Activated CD4-positive, alpha-beta T cell treated with anti-CD3 and anti-CD28 coated beads, Interleukin-2, amount 10 ng/mL, durations not matched to agents 7 days and 5 days (primary cell): ENCODE data around the gene XIRP1. TPM values are rescaled to one million over a fixed set of nuclear protein-coding genes. Genes with fewer than 3 reads are reported as not detected.

ENCODE experiments used
- CTCF ChIA-PET: fragments of 350-600 bp; sonication (Branson Sonifier 250); formaldehyde crosslinking; loops from one replicate; lab custom pipeline; 2021; ENCODE audit warnings: antibody characterized with exemption; lab: Charles Lee
- POLR2A ChIA-PET: fragments of 350-600 bp; sonication (Branson Sonifier 250); formaldehyde crosslinking; loops from one replicate; lab custom pipeline; 2021; ENCODE audit warnings: antibody characterized with exemption; lab: Charles Lee
- DNase-seq: peaks from one replicate; pipeline ENCODE4 v3.0.0-alpha.2; 2020
- H3K27ac Mint-ChIP-seq: one replicate; pipeline ENCODE4 v1.8.0; 2021; ENCODE audit warnings: mild to moderate bottlenecking, moderate library complexity, mixed read lengths
- H3K27me3 Mint-ChIP-seq: one replicate; pipeline ENCODE4 v1.8.0; 2021; ENCODE audit warnings: mixed read lengths
- H3K36me3 Mint-ChIP-seq: one replicate; pipeline ENCODE4 v1.8.0; 2021; ENCODE audit warnings: low read depth, mixed read lengths
- H3K4me1 Mint-ChIP-seq: one replicate; pipeline ENCODE4 v1.8.0; 2021; ENCODE audit warnings: mixed read lengths
- H3K4me3 Mint-ChIP-seq: one replicate; pipeline ENCODE4 v1.8.0; 2021; ENCODE audit warnings: mild to moderate bottlenecking, moderate library complexity, mixed read lengths
- H3K9me3 Mint-ChIP-seq: one replicate; pipeline ENCODE4 v1.8.0; 2021; ENCODE audit warnings: mixed read lengths
- total RNA-seq, 2 experiments: library from RNA; stranded (reverse); gene quantifications; one replicate each; pipeline ENCODE4 v1.2.3, GENCODE V29; 2021

XIRP1 gene
- total RNA-seq, 2 experiments from 2014 or later: not detected

DNA sequence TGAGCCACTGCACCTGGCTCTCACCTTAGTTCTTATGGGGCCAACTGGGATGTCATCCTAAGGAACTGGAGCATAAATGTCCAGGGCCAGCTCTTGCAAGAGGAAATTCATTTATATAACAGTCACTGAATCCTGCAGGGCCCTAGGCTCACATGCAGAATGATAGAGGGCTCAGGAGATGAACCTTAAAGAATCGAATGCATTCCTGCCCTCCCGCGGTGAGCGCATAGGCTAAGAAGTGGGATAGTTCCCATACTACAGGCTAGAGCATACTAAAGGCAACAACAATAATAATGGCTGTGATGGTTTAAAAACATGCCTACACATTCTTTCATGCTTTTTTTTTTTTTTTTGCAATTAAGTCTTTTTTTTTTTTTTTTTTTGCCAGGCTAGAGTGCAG is 21.9 kb downstream of the XIRP1 start:
- Mint-ChIP-seq H3K9me3 (no peaks in the 10 kb centered on the region), H3K4me3 (no peak overlapping the region), H3K27ac (no peak overlapping the region), H3K36me3 (no peaks in the 10 kb centered on the region), H3K4me1 (peaks cover 7% of the 10 kb centered on the region), H3K27me3 (no peaks in the 10 kb centered on the region)
- ChIA-PET POLR2A (no interaction called here), CTCF (interaction anchor here (4.1 kb wide), 1 partner anchor 12 kb away, joined by 30 read pairs; no protein-coding TSS in a partner anchor)
- no peak for DNase-seq

DNA sequence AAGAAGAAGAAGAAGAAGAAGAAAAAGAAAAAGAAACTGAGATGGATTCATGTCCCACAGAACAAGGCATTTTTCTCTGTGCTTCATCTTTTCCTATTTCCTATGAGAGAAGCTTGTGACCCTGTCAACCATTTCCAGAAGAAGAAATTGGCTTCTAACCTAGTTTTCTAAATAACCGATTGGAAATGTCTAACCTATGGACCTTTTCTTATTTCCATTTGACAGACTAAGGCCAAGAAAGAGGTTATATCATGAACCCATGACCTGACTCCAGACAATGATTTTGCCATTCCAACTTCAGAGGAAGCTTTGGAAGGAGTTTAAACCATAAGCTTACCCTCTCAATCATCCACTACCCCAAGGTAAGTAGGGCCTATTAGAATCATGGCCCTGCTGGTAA is 22.7 kb downstream of the XIRP1 start:
- no peaks in the 10 kb centered on the region for H3K9me3 Mint-ChIP-seq
- H3K36me3 Mint-ChIP-seq: no peaks in the 10 kb centered on the region
- H3K27ac Mint-ChIP-seq: no peak overlapping the region
- no peak overlapping the region for H3K4me3 Mint-ChIP-seq
- DNase-seq: no peak
- ChIA-PET CTCF (interaction anchor here (4.1 kb wide), 1 partner anchor 11 kb away, joined by 30 read pairs; no protein-coding TSS in a partner anchor), POLR2A (no interaction called here)
- peaks cover 9% of the 10 kb centered on the region for H3K4me1 Mint-ChIP-seq
- no peaks in the 10 kb centered on the region for H3K27me3 Mint-ChIP-seq

DNA sequence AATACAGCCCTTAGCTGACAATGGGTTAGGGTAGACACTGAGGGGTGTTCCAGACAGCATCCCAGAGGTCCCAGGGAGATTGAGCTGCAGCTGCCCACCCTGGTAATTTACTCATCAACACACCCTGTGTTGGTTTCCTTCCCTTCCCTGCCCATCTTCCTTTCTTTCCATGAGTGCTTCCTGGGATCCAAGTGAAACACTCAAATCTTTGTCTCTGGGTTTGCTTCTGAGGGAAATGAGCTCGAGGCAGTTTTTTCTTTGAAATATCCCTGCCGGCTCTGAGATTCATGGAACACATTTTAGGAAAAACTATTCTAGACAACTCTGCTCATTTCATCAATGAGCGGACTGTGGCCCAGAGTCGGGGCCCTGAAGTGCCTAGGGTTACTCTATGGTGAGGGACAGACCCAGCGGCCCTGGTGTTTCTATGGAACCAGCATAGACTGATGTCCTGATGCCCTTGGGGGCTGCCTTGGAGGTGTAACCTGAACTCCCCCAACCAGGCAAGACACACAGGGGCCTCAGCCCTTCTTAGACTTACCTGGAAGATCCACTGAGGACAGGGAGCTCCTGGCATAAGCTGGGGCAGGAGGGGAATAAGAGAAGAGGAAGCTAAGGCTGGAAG is 24.1 kb downstream of the XIRP1 start:
- POLR2A ChIA-PET: no interaction called here
- no peak for DNase-seq
- CTCF ChIA-PET: interaction anchor here (1.1 to 4.1 kb wide), 5 partner anchors 10 to 120 kb away, joined by 3 to 30 read pairs (median 4); no protein-coding TSS in a partner anchor
- no peaks in the 10 kb centered on the region for H3K9me3 Mint-ChIP-seq
- H3K4me1 Mint-ChIP-seq: peaks cover 9% of the 10 kb centered on the region
- no peak overlapping the region for H3K27ac Mint-ChIP-seq
- no peaks in the 10 kb centered on the region for H3K27me3 Mint-ChIP-seq
- H3K36me3 Mint-ChIP-seq: no peaks in the 10 kb centered on the region
- no peak overlapping the region for H3K4me3 Mint-ChIP-seq

DNA sequence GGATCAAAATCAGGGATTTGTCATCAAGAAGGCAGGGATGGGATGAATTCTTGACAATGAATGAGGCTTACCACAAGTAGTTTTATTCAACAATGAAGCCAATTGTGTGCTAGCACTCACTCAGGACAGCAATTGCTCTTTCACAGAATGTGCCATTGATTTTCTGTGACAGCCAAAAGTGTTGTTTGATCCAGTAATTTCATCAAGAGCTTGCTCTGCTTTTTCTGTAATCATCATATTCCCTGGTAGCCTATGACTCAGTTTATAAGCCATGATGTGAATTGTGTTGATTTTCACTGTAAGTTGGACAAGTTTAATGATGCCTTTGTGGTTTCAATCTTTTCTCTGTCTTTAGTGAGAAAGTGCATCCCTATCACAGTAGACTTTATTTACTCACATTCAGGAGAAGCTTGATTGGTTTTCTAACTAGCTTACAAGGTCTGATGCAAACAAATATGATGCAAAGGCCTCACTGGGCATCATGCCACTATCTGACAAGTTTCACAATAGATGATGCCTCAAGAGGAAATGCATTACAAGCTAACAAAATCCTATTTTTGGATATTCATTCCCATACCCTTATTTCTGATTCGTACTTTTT is 25.4 kb downstream of the XIRP1 start:
- Mint-ChIP-seq H3K27me3 (no peaks in the 10 kb centered on the region), H3K27ac (no peak overlapping the region), H3K36me3 (no peaks in the 10 kb centered on the region), H3K4me3 (no peak overlapping the region), H3K9me3 (no peaks in the 10 kb centered on the region), H3K4me1 (peaks cover 9% of the 10 kb centered on the region)
- ChIA-PET CTCF (interaction anchor here (4.1 kb wide), 1 partner anchor 8 kb away, joined by 30 read pairs; no protein-coding TSS in a partner anchor), POLR2A (no interaction called here)
- DNase-seq: no peak

DNA sequence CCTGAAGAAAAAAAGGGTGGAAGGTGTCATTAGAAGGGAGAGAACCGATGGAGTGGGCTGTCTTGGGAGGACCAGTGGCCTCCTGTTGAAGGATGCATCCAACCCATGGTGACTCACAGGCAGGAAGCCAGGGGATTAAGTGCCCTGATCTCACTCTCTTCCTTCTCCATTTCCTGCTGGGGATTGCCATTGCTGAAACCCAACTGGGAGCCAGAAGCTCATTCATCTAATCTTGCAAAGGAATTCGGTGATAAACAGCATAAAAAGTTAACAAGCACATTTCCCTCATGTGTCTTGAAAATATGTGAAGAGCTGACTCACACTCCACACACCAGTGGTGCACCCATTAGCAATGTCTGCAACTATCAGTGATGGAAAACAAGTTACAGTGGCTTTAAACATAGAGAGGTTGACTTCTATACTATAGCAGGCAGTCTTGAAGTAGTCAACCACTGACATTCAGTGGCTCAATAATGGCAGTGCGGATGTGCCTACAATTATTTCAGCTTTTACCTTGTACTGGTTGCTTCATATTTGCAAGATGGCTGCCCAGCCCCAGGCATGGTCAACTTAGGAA is 26.2 kb downstream of the XIRP1 start:
- no peak overlapping the region for H3K27ac Mint-ChIP-seq
- ChIA-PET CTCF (interaction anchor here (1.0 to 4.1 kb wide), 4 partner anchors 8 to 231 kb away, joined by 3 to 30 read pairs (median 3); no protein-coding TSS in a partner anchor), POLR2A (no interaction called here)
- peaks cover 9% of the 10 kb centered on the region for H3K4me1 Mint-ChIP-seq
- DNase-seq: no peak
- H3K27me3 Mint-ChIP-seq: no peaks in the 10 kb centered on the region
- H3K36me3 Mint-ChIP-seq: no peaks in the 10 kb centered on the region
- H3K9me3 Mint-ChIP-seq: no peaks in the 10 kb centered on the region
- no peak overlapping the region for H3K4me3 Mint-ChIP-seq

DNA sequence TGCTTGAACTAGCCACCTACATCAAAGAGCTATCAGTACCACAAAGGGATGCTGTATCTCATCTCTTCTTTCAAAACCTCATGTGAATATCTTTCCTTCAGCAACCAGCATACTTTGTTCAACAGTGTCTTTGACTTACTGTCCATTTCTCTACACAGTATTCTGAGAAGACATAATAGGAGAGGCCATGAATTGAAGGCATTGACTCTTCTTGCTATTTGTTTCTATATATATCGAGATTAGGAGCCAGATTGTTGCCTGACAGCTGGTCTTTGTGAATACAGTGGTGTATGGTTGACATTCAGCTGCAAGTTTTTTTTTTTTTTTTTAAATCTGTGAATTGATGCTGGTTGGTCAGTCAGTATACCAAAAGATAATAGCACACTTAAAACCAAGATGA is 26.9 kb downstream of the XIRP1 start:
- Mint-ChIP-seq H3K27ac (no peak overlapping the region), H3K9me3 (no peaks in the 10 kb centered on the region), H3K4me3 (no peak overlapping the region), H3K36me3 (no peaks in the 10 kb centered on the region), H3K27me3 (no peaks in the 10 kb centered on the region), H3K4me1 (peaks cover 9% of the 10 kb centered on the region)
- POLR2A ChIA-PET: no interaction called here
- no peak for DNase-seq
- CTCF ChIA-PET: interaction anchor here (0.6 to 1.3 kb wide), 5 partner anchors 10 to 232 kb away, joined by 3 read pairs; no protein-coding TSS in a partner anchor

DNA sequence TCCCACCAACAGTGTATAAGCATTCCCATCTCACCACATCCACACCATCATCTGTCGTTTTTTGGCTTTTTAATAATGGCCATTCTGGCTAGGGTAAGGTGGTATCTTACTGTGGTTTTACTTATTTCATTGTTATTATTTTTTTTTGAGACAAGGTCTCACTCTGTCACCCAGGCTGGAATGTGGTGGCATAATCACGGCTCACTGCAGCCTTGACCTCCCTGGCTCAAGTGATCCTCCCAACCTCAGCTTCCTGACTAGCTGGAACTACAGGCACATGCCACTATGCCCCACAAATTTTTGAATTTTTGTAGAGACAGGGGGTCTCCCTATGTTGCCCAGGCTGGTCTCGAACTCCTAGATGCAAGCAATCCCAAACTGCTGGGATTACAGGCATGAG is 28.0 kb downstream of the XIRP1 start:
- H3K9me3 Mint-ChIP-seq: no peaks in the 10 kb centered on the region
- H3K27me3 Mint-ChIP-seq: peaks cover under 1% of the 10 kb centered on the region
- no peak for DNase-seq
- H3K4me1 Mint-ChIP-seq: peaks cover 9% of the 10 kb centered on the region
- no peaks in the 10 kb centered on the region for H3K36me3 Mint-ChIP-seq
- CTCF ChIA-PET: interaction anchor here (0.6 to 0.9 kb wide), 2 partner anchors 53 to 124 kb away, joined by 4 to 5 read pairs; no protein-coding TSS in a partner anchor
- H3K4me3 Mint-ChIP-seq: no peak overlapping the region
- POLR2A ChIA-PET: no interaction called here
- H3K27ac Mint-ChIP-seq: no peak overlapping the region

DNA sequence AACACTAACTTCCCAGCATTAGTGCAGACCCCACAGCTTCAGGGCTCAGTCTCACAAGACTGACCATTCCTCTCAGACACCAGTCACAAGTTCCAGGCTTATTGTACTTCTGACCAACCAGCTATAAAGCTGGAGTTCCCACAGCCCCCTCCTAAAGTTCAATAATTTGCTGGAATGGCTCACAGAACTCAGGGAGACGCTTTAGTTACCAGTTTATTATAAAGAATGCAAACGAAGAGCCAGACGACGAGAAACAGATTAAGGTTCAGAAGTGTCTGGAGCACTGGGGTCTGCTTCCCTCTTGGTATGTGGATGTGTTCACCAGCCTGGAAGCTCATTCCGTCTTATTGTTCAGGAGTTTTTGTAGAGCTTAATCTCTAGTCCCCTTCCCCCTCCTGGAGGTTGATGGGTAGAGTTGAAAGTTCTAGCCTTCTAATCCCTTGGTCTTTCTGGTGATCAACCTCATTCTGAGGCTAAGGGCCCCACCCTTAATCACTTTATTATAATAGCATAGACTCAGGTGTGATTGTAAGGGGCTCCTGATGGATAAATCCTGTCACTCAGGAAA is 34.2 kb downstream of the XIRP1 start:
- Mint-ChIP-seq H3K27ac (no peak overlapping the region), H3K27me3 (peaks cover 14% of the 10 kb centered on the region), H3K36me3 (no peaks in the 10 kb centered on the region), H3K4me1 (peaks cover 17% of the 10 kb centered on the region), H3K4me3 (no peak overlapping the region), H3K9me3 (no peaks in the 10 kb centered on the region)
- no peak for DNase-seq
- ChIA-PET CTCF (interaction anchor here (0.6 to 4.6 kb wide), 5 partner anchors 10 to 160 kb away, joined by 3 to 30 read pairs (median 4); no protein-coding TSS in a partner anchor), POLR2A (no interaction called here)

DNA sequence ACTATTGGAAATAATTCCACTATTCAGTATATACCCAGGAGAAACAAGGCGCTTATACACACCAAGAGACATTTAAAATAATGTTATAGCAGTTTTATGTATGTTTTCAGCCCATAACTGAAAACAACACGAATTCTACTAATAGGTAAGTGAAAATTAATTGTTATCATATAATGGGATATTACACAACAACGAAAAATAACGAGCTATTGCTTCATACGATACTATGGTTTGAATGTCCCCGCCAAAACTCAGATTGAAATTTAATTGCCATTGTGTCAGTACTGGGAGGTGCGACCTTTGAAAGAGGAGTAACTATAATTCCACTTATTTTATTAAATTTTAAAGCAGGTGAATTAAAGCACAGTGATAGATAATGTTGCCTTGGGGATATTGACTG is 35.0 kb downstream of the XIRP1 start:
- POLR2A ChIA-PET: no interaction called here
- CTCF ChIA-PET: interaction anchor here (0.8 to 4.6 kb wide), 4 partner anchors 11 to 134 kb away, joined by 3 to 30 read pairs (median 3); no protein-coding TSS in a partner anchor
- H3K4me1 Mint-ChIP-seq: peaks cover 21% of the 10 kb centered on the region
- no peak overlapping the region for H3K27ac Mint-ChIP-seq
- peaks cover 14% of the 10 kb centered on the region for H3K27me3 Mint-ChIP-seq
- no peak for DNase-seq
- peaks cover 2% of the 10 kb centered on the region for H3K36me3 Mint-ChIP-seq
- H3K9me3 Mint-ChIP-seq: no peaks in the 10 kb centered on the region
- H3K4me3 Mint-ChIP-seq: no peak overlapping the region

DNA sequence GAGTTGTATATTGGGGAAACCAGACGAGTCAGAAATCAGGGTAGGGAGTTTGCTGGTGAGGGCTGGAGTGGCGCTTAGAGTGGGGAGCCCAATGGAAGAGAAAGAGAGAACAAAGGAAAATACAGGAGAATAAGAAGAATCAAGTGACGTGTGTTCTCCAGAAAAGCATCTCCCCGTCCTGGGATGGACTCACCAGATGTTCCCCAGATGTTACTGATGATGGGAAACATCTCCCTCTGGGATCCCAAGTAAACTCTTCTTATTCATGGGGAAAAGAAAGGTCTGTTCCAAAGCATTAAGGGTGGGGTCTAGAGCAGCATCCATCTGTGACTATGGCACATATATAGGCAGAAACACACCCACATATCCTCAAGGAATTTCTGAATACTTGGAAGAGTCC is 36.0 kb downstream of the XIRP1 start:
- ChIA-PET CTCF (interaction anchor here (0.8 to 4.6 kb wide), 2 partner anchors 12 to 21 kb away, joined by 3 to 30 read pairs; no protein-coding TSS in a partner anchor), POLR2A (no interaction called here)
- no peak overlapping the region for H3K4me3 Mint-ChIP-seq
- no peak overlapping the region for H3K27ac Mint-ChIP-seq
- peaks cover 3% of the 10 kb centered on the region for H3K36me3 Mint-ChIP-seq
- H3K27me3 Mint-ChIP-seq: peaks cover 14% of the 10 kb centered on the region
- H3K4me1 Mint-ChIP-seq: peaks cover 30% of the 10 kb centered on the region
- H3K9me3 Mint-ChIP-seq: no peaks in the 10 kb centered on the region
- DNase-seq: no peak

DNA sequence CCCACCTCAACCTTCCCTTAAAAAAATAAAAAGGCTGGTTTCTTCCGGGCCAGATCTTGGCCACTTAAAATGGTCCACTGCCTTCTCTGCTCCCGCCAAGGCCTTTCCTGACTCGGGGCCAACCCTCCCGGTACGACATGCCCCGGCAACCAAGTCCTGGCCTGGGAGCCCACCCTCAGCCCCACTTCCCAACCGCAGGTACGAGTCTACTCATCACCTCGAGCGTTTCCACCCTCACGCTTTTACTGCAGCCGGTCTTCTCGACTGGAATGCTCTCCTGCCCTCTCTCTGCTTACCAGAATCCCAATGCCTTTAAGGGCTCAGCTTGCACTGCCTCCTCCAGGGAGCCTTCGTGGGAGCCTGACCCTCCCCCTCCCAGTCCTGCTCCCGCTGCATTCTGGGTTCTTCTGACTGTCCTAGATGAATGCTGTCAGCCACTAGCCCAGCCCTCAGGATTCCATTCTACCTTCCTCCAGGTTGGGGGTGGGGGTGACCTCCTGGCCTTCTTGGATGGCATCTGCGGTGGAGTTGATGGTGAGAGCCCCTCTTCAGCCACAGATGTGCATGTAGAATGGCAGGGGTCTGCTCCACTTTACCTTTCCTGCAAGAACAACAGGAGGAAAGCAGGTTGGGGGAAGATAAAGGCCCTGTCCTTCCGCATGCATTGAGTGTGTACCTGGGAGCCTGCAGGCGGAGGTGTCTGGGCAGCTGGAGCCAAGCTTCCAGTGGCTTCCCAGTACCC is 37.9 kb downstream of the XIRP1 start:
- ChIA-PET POLR2A (no interaction called here), CTCF (interaction anchor here (1.1 to 1.9 kb wide), 3 partner anchors 14 to 134 kb away, joined by 3 to 5 read pairs (median 3); no protein-coding TSS in a partner anchor)
- Mint-ChIP-seq H3K4me3 (peak overlapping the region; percentile 63), H3K4me1 (peaks cover 50% of the 10 kb centered on the region), H3K9me3 (no peaks in the 10 kb centered on the region), H3K27me3 (peaks cover 13% of the 10 kb centered on the region), H3K27ac (peak overlapping the region; percentile 88), H3K36me3 (peaks cover 3% of the 10 kb centered on the region)
- DNase-seq: no peak

DNA sequence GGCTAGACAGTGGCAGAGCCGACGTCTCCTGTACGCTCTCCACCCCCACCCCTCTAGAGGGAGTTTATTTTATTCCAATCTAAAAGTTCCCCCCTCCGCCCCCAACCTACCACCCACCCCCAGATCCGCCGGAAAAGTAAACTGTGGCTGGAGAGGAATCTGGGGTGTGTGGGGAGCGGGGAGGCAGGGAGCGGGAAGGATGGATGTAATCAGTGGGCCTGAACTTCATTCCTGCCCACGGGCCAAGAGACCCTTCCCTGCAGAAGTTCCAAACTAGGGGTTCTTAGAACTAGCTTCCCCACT is 38.5 kb downstream of the XIRP1 start:
- no peaks in the 10 kb centered on the region for H3K9me3 Mint-ChIP-seq
- H3K4me1 Mint-ChIP-seq: peaks cover 55% of the 10 kb centered on the region
- no peak for DNase-seq
- peaks cover 9% of the 10 kb centered on the region for H3K27me3 Mint-ChIP-seq
- H3K4me3 Mint-ChIP-seq: peak overlapping the region; percentile 63
- ChIA-PET CTCF (interaction anchor here (1.2 kb wide), 1 partner anchor 134 kb away, joined by 3 read pairs; no protein-coding TSS in a partner anchor), POLR2A (no interaction called here)
- peaks cover 3% of the 10 kb centered on the region for H3K36me3 Mint-ChIP-seq
- H3K27ac Mint-ChIP-seq: peak overlapping the region; percentile 88
